Neutrophil (primary cell): Measurements from ENCODE around the gene CCR4.

Experiments
- H3K27ac ChIP-seq: fragments of 200-600 bp; sonication (generic); 2 replicates; pipeline ENCODE4 v1.5.1; 2016; ENCODE audit warnings: mild to moderate bottlenecking, moderate library complexity
- H3K27me3 ChIP-seq: fragments of 200-600 bp; sonication (generic); 2 replicates; pipeline ENCODE4 v1.6.0; 2016; ENCODE audit warnings: mild to moderate bottlenecking
- H3K36me3 ChIP-seq: fragments of 200-600 bp; sonication (generic); 2 replicates; pipeline ENCODE4 v1.5.1; 2017
- H3K4me1 ChIP-seq, 2 experiments: fragments of 200-600 bp in 1 of 2; sonication (generic) in 1 of 2; 1 replicate in 1 of 2; 2 replicates in 1 of 2; pipeline versions ENCODE4 v1.5.1 to v1.6.1; 2013 to 2016; ENCODE audit warnings: low read depth in 1 of 2, low read length in 1 of 2, mild to moderate bottlenecking in 1 of 2, moderate library complexity in 1 of 2; ENCODE audit not compliant: control insufficient read depth in 1 of 2, insufficient read depth in 1 of 2
- H3K4me3 ChIP-seq, 2 experiments: fragments of 200-600 bp in 1 of 2; sonication (generic) in 1 of 2; 1 replicate in 1 of 2; 2 replicates in 1 of 2; pipeline ENCODE4 v1.5.1; 2013 to 2016; ENCODE audit warnings: low read depth in 1 of 2, low read length in 1 of 2, mild to moderate bottlenecking in 1 of 2, moderate library complexity in 1 of 2
- H3K9me3 ChIP-seq: fragments of 200-600 bp; sonication (generic); 2 replicates; pipeline ENCODE4 v1.5.1; 2016
- CTCF ChIP-seq: fragments of 200-600 bp; sonication (generic); IDR thresholded peaks from 2 replicates; pipeline ENCODE4 v1.5.1; 2016; ENCODE audit warnings: antibody characterized with exemption

CCR4 gene

GRCh38 chr3:33000691-33001385 is 49.4 kb downstream of the CCR4 start:
- no peaks in the 10 kb centered on the region for H3K9me3 ChIP-seq
- H3K36me3 ChIP-seq = peaks cover 69% of the 10 kb centered on the region
- no peak overlapping the region for H3K4me3 ChIP-seq
- H3K27me3 ChIP-seq = no peaks in the 10 kb centered on the region
- no peak overlapping the region for H3K27ac ChIP-seq
- no peaks in the 10 kb centered on the region for H3K4me1 ChIP-seq
- no peak for TF ChIP-seq CTCF

- Histone ChIP-seq H3K36me3 (peaks cover 69% of the 10 kb centered on the region), H3K9me3 (no peaks in the 10 kb centered on the region), H3K27ac (no peak overlapping the region), H3K27me3 (no peaks in the 10 kb centered on the region), H3K4me1 (no peaks in the 10 kb centered on the region), H3K4me3 (no peak overlapping the region)
- no peak for TF ChIP-seq CTCF
Observed at GRCh38 chr3:33001889-33002288, 50.4 kb downstream of the CCR4 start.

- Histone ChIP-seq H3K9me3 (no peaks in the 10 kb centered on the region), H3K36me3 (peaks cover 73% of the 10 kb centered on the region), H3K4me3 (no peak overlapping the region), H3K27ac (no peak overlapping the region), H3K4me1 (peaks cover 0 to 2% of the 10 kb centered on the region in 2 experiments), H3K27me3 (no peaks in the 10 kb centered on the region)
- no peak for TF ChIP-seq CTCF
Observed at GRCh38 chr3:33003308-33003707, 51.9 kb downstream of the CCR4 start.

GRCh38 chr3:33004205-33004604 is 52.8 kb downstream of the CCR4 start:
- Histone ChIP-seq H3K4me3 (no peak overlapping the region), H3K9me3 (no peaks in the 10 kb centered on the region), H3K36me3 (peaks cover 66% of the 10 kb centered on the region), H3K27ac (no peak overlapping the region), H3K4me1 (peaks cover 0 to 4% of the 10 kb centered on the region in 2 experiments), H3K27me3 (no peaks in the 10 kb centered on the region)
- TF ChIP-seq CTCF = no peak

- Histone ChIP-seq H3K27me3 (no peaks in the 10 kb centered on the region), H3K36me3 (peaks cover 59% of the 10 kb centered on the region), H3K9me3 (no peaks in the 10 kb centered on the region), H3K4me1 (peaks cover 0 to 4% of the 10 kb centered on the region in 2 experiments), H3K4me3 (no peak overlapping the region), H3K27ac (no peak overlapping the region)
- no peak for TF ChIP-seq CTCF
Observed at GRCh38 chr3:33004961-33005360, 53.5 kb downstream of the CCR4 start.
